CMK (cell line): Measurements from ENCODE around the gene PLCL2.

Experiments used
- DNase-seq: peaks from one replicate; pipeline ENCODE4 v3.0.0-alpha.2; 2010; ENCODE audit warnings: low read depth

PLCL2 gene

GRCh38 chr3:16866571-16866970 lies 18.2 kb upstream of the PLCL2 start:
- no peak for DNase-seq

GRCh38 chr3:16868513-16868912 lies 16.2 kb upstream of the PLCL2 start:
- no peak for DNase-seq

- DNase-seq, result no peak
These were observed 15.3 kb upstream of the PLCL2 start for GRCh38 chr3:16869261-16870005.

- DNase-seq, result no peak
These were observed 12.6 kb upstream of the PLCL2 start for GRCh38 chr3:16871915-16872842.

GRCh38 chr3:16873872-16874271 lies 10.9 kb upstream of the PLCL2 start:
- no peak for DNase-seq

GRCh38 chr3:16875876-16876550 lies 8.7 kb upstream of the PLCL2 start:
- no peak for DNase-seq

- no peak for DNase-seq
These were observed 7.2 kb upstream of the PLCL2 start for GRCh38 chr3:16877505-16877904.

- DNase-seq, result no peak
These were observed 6.8 kb upstream of the PLCL2 start for GRCh38 chr3:16877911-16878310.

GRCh38 chr3:16881896-16882630 lies 2.7 kb upstream of the PLCL2 start:
- DNase-seq, result no peak

GRCh38 chr3:16883057-16883722 lies 1.6 kb upstream of the PLCL2 start:
- DNase-seq, result no peak

- DNase-seq, result no peak
These were observed 1.1 kb upstream of the PLCL2 start for GRCh38 chr3:16883723-16884083.

- peak; percentile 47 for DNase-seq
These were observed 539 bp upstream of the PLCL2 start for GRCh38 chr3:16884084-16884747.

GRCh38 chr3:16885593-16886302 lies 993 bp downstream of the PLCL2 start:
- DNase-seq, result no peak

- DNase-seq, result no peak
These were observed 1.5 kb downstream of the PLCL2 start for GRCh38 chr3:16886303-16886683.

- no peak for DNase-seq
These were observed 2.4 kb downstream of the PLCL2 start for GRCh38 chr3:16887130-16887529.

- DNase-seq, result no peak
These were observed 3.6 kb downstream of the PLCL2 start for GRCh38 chr3:16888356-16888755.

GRCh38 chr3:16888785-16889607 lies 4.2 kb downstream of the PLCL2 start:
- no peak for DNase-seq

- DNase-seq, result no peak
These were observed 6.0 kb downstream of the PLCL2 start for GRCh38 chr3:16890597-16891333.
